ENCODE data around the gene FAM161A.
A peak's percentile ranks its signal among the peaks of the same experiment; 100 is the strongest.
"Not testable (repeated sequence)": the region's sequence is repeated elsewhere in the genome, so short reads cannot be mapped to it uniquely, and the experiment has no call there.

Gene FAM161A

GRCh38 chr2:61813314-61813713 lies 40.5 kb downstream of the FAM161A start:
- H3K4me1 ChIP-seq (ENCODE audit: control insufficient read depth, insufficient read depth, low read length); H3K36me3 ChIP-seq (ENCODE audit: control insufficient read depth in 2 of 2, insufficient read depth in 1 of 2, low read length in 2 of 2); CTCF ChIA-PET; POLR2A ChIA-PET; H3K4me3 ChIP-seq (ENCODE audit: low read depth, low read length); H3K9me3 ChIP-seq (ENCODE audit: control insufficient read depth, insufficient read depth, low read depth, low read length); H3K27ac ChIP-seq (ENCODE audit: extremely low read depth, low read depth, low read length): not testable (repeated sequence)
- TF ChIP-seq, protein P1, sequence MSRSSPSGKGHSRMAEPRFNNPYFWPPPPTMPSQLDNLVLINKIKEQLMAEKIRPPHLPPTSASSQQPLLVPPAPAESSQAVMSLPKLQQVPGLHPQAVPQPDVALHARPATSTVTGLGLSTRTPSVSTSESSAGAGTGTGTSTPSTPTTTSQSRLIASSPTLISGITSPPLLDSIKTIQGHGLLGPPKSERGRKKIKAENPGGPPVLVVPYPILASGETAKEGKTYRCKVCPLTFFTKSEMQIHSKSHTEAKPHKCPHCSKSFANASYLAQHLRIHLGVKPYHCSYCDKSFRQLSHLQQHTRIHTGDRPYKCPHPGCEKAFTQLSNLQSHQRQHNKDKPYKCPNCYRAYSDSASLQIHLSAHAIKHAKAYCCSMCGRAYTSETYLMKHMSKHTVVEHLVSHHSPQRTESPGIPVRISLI (tag by site-specific recombination; IDR thresholded peaks at IDR 0.05), result 0 out of 2 replicates have a peak, but pooled peaks have one; percentile 33

GRCh38 chr2:61811821-61812220 lies 42.0 kb downstream of the FAM161A start:
- no peak for TF ChIP-seq ZBTB8A (tag by site-specific recombination; IDR thresholded peaks at IDR 0.05)
- CTCF ChIA-PET, result interaction anchor here (0.6 kb wide), 1 partner anchor 728 kb away, joined by 3 read pairs; no protein-coding TSS in a partner anchor
- Histone ChIP-seq H3K27ac (ENCODE audit: extremely low read depth, low read depth, low read length) (no peak overlapping the region), H3K9me3 (ENCODE audit: control insufficient read depth, insufficient read depth, low read depth, low read length) (no peaks in the 10 kb centered on the region), H3K4me3 (ENCODE audit: low read depth, low read length) (no peak overlapping the region), H3K36me3 (ENCODE audit: control insufficient read depth in 2 of 2, insufficient read depth in 1 of 2, low read length in 2 of 2) (no peaks in the 10 kb centered on the region), H3K4me1 (ENCODE audit: control insufficient read depth, insufficient read depth, low read length) (no peaks in the 10 kb centered on the region)
- POLR2A ChIA-PET, result no interaction called here

GRCh38 chr2:61810203-61810602 lies 43.7 kb downstream of the FAM161A start:
- POLR2A ChIA-PET; H3K9me3 ChIP-seq (ENCODE audit: control insufficient read depth, insufficient read depth, low read depth, low read length); H3K27ac ChIP-seq (ENCODE audit: extremely low read depth, low read depth, low read length); H3K4me1 ChIP-seq (ENCODE audit: control insufficient read depth, insufficient read depth, low read length); H3K4me3 ChIP-seq (ENCODE audit: low read depth, low read length); H3K36me3 ChIP-seq (ENCODE audit: control insufficient read depth in 2 of 2, insufficient read depth in 1 of 2, low read length in 2 of 2): not testable (repeated sequence)
- CTCF ChIA-PET, result interaction anchor here (0.6 kb wide), 1 partner anchor 28 kb away, joined by 3 read pairs; no protein-coding TSS in a partner anchor

DNA sequence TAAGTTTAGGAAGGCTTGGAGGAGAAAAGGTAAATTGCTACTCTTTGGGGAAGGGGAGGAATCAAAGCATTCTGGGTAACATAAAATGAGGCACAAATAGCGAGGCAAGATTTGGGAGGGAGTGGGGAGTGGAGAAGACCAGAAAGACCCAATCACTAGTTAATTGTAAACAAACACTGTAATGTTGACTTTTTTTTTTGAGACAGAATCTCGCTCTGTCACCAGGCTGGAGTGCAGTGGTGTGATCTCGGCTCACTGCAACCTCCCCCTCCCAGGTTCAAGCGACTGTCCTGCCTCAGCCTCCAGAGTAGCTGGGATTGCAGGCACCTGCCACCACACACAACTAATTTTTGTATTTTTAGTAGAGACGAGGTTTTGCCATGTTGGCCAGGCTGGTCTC lies 45.2 kb downstream of the FAM161A start:
- H3K27ac ChIP-seq (ENCODE audit: extremely low read depth, low read depth, low read length); H3K36me3 ChIP-seq (ENCODE audit: control insufficient read depth in 2 of 2, insufficient read depth in 1 of 2, low read length in 2 of 2); POLR2A ChIA-PET; H3K4me3 ChIP-seq (ENCODE audit: low read depth, low read length); H3K9me3 ChIP-seq (ENCODE audit: control insufficient read depth, insufficient read depth, low read depth, low read length); CTCF ChIA-PET; H3K4me1 ChIP-seq (ENCODE audit: control insufficient read depth, insufficient read depth, low read length): not testable (repeated sequence)

- Histone ChIP-seq H3K4me1 (ENCODE audit: control insufficient read depth, insufficient read depth, low read length) (no peaks in the 10 kb centered on the region), H3K27ac (ENCODE audit: extremely low read depth, low read depth, low read length) (no peak overlapping the region), H3K4me3 (ENCODE audit: low read depth, low read length) (no peak overlapping the region), H3K9me3 (ENCODE audit: control insufficient read depth, insufficient read depth, low read depth, low read length) (no peaks in the 10 kb centered on the region), H3K36me3 (ENCODE audit: control insufficient read depth in 2 of 2, insufficient read depth in 1 of 2, low read length in 2 of 2) (no peaks in the 10 kb centered on the region)
- TF ChIP-seq PRDM4 (tag by site-specific recombination; IDR thresholded peaks at IDR 0.05), result no peak
- TF ChIP-seq HIC1 (tag by site-specific recombination; IDR thresholded peaks at IDR 0.05), result no peak
- no peak for TF ChIP-seq ZNF660 (tag by site-specific recombination; IDR thresholded peaks at IDR 0.05)
- no peak for TF ChIP-seq ZNF211 (tag by site-specific recombination; IDR thresholded peaks at IDR 0.05; ENCODE audit: low read depth)
- TF ChIP-seq GLI2 (tag by site-specific recombination; IDR thresholded peaks at IDR 0.05; ENCODE audit: borderline replicate concordance, low read depth), result no peak
- ChIA-PET POLR2A (no interaction called here), CTCF (no interaction called here)
These were observed 46.7 kb downstream of the FAM161A start for GRCh38 chr2:61807036-61807757.

Data from HEK293 (cell line).